GM12872 (cell line): ENCODE data around the gene ABCC9.

Experiments
- TF ChIP-seq, protein P1 (sequence below): IDR thresholded peaks from 3 replicates; pipeline ENCODE4 v1.5.1; 2011; ENCODE audit warnings: low read depth, mild to moderate bottlenecking, low read length, moderate library complexity; ENCODE audit not compliant: insufficient read depth

The ABCC9 gene

DNA sequence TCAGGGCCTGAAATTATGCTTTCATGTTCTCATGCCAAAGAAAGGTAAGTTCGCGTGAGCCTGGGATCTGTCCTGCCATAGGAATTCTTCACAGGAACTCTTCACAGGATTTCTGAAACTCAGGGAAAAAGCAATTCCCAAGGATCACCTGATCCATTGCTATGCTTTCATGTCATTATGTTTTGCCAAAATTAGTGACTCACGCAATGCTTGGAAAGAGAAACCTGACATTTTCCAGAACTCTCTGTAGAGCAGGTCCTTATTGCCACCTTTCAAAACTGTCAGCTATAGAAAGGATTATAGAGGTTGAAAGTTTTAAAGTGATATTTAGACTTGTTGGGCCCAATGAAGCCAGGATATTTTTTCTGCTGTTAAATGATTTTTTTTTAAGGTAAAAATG, 160.4 kb downstream of the ABCC9 start:
- TF ChIP-seq, protein P1, sequence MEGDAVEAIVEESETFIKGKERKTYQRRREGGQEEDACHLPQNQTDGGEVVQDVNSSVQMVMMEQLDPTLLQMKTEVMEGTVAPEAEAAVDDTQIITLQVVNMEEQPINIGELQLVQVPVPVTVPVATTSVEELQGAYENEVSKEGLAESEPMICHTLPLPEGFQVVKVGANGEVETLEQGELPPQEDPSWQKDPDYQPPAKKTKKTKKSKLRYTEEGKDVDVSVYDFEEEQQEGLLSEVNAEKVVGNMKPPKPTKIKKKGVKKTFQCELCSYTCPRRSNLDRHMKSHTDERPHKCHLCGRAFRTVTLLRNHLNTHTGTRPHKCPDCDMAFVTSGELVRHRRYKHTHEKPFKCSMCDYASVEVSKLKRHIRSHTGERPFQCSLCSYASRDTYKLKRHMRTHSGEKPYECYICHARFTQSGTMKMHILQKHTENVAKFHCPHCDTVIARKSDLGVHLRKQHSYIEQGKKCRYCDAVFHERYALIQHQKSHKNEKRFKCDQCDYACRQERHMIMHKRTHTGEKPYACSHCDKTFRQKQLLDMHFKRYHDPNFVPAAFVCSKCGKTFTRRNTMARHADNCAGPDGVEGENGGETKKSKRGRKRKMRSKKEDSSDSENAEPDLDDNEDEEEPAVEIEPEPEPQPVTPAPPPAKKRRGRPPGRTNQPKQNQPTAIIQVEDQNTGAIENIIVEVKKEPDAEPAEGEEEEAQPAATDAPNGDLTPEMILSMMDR, result no peak

DNA sequence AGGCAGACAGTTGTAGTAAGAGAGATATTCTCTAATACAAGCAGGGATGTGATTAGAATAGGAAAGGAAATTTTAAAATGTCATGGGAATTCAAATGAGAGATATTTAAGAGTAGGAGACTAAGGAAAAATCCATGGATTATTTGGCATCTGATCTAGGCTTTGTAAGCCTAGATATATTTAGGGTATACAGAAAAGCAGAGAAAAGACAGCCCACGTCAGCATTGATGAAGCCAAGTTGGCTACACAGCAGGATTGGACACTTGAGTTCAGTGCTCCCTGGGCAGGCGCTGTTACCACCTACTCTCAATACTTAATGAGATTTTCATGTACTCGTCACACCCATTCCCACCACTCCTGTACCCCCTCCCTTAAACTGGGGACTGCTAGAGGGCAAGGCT, 165.1 kb downstream of the ABCC9 start:
- TF ChIP-seq, protein P1, result no peak

DNA sequence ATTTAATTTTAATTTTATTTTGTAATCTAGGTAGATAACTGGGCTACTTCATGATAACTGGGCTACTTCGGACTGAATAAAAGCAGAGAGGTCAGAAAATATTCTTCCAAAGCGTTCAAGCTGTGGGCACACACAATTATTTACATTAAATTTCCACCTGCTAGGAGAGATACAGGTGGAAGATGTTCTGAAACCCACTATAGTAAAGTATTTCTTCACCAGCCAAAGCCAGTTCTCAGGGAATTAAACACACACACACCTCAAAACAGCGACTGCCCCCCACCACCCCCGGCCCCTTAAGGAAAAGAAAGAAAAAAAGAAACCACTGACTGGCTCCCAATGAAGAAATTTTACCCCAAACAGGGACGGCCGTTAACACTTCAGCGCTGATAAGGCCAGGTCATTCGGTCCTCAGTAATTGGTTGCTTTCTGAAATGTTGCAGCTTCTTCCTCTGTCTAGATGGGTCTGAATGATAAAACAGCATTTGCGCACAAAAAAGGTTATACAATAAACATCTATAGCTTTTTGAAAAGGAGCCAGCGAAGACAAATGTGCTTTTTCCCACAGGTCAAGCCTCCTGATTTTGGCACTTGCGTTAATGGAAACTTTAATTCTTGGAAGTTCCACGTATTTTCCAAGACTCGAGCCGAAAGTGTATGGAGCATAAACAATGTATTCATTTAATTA, 165.9 kb downstream of the ABCC9 start:
- TF ChIP-seq, protein P1, result no peak

DNA sequence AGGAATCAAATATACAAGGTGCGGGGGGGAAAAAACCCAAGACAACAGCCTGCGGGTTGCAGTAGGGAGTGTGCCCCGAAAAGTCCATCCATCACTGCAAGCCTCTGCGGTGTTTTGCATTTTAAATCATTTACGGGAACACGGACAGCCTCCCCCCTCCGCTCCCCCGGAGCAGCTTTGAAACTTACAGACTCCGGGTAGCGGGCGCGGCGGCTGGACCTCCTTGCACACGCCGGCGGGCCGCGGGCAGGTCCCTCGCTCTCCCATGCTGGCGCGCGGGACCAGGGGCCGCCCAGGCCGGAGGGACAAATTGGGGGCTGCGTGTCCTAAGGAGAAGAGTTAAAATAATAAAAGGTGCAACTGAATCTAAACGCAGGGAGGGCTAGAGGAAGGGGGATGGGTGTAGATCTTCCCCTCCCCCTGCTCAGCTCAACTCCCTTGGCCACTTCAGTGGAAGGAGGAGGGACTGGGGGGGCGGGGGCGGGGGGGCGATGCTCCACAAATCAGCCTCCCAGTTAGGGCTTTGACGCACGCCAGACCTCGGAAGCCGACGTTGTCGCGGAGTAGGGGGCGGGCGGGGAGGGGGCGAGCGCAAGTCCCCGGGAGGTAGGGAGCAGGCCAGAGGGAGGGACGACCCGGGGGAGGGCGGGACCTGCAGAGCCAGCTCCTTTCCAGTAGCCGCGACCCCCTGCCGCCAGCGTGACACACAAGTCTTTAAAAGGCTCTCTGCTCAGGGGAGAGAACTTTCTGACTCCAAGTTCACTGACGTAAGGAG, 166.7 kb downstream of the ABCC9 start, which contains the start of gene KCNJ8:
TSS of gene KCNJ8 (minus strand) at position 349 of the 775 bp plus-strand sequence. CDS start 1,090 bp downstream, outside the sequence.
- TF ChIP-seq, protein P1, result no peak

DNA sequence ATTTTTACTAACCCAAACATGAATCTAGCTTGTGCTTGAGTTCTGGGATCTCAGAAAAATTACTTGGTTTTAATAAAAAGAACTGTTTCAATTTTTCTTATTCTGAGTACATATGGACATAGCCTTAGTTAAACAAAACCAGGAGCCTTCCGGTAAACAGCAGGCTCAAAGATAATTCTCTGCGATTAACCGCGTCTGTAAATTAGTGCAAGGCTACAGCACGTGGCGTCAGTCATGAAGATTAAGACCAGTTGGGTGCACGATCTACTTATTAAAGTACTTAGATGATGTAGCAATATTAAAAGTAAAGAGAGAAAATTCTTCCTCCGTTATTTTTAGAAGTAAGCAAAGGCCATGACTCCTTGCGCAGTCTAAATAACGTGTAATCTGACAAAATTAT, 167.4 kb downstream of the ABCC9 start:
- TF ChIP-seq, protein P1, result no peak

- TF ChIP-seq, protein P1, result peak; percentile 37; the same call in 1 of the 3 replicates
Observed at GRCh38 chr12:21773263-21773741, 167.9 kb downstream of the ABCC9 start.

DNA sequence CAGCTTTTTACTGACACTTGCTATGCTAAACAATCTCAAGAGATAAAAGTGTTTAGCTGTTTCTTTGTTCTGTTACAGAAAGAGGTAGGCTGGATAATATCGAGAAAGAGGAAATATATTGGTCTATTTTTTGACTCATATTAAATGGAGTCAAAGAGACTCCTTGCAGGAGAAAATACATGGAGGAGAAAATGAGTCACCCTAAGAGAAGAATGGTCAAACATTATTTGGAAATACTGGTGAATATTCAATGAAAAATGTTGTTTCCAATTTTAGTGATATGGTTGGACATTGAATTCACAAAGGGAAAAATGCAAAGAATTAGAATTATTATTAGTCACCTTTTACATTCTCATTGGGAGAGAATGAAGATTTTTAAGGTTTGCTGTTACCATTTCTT, 169.9 kb downstream of the ABCC9 start:
- TF ChIP-seq, protein P1, result no peak
